ENCODE results near the gene SLC12A7.
"Not testable (repeated sequence)": the region's sequence is repeated elsewhere in the genome, so short reads cannot be mapped to it uniquely, and the experiment has no call there.

The SLC12A7 gene

GRCh38 chr5:1096838-1097237, 15.0 kb downstream of the SLC12A7 start:
- DNase-seq (ENCODE audit: low read depth in 3 of 3): no peak

GRCh38 chr5:1095990-1096363, 15.9 kb downstream of the SLC12A7 start:
- no peak for DNase-seq (ENCODE audit: low read depth in 3 of 3)

GRCh38 chr5:1095302-1095989, 16.4 kb downstream of the SLC12A7 start:
- DNase-seq (ENCODE audit: low read depth in 3 of 3): no peak

- DNase-seq (ENCODE audit: low read depth in 3 of 3): no peak
Observed at GRCh38 chr5:1094670-1095190, 17.1 kb downstream of the SLC12A7 start.

GRCh38 chr5:1093361-1093760, 18.5 kb downstream of the SLC12A7 start:
- no peak for DNase-seq (ENCODE audit: low read depth in 3 of 3)

GRCh38 chr5:1092122-1092521, 19.7 kb downstream of the SLC12A7 start:
- DNase-seq (ENCODE audit: low read depth in 3 of 3): no peak

GRCh38 chr5:1091632-1092031, 20.2 kb downstream of the SLC12A7 start:
- DNase-seq (ENCODE audit: low read depth in 3 of 3): no peak

DNA sequence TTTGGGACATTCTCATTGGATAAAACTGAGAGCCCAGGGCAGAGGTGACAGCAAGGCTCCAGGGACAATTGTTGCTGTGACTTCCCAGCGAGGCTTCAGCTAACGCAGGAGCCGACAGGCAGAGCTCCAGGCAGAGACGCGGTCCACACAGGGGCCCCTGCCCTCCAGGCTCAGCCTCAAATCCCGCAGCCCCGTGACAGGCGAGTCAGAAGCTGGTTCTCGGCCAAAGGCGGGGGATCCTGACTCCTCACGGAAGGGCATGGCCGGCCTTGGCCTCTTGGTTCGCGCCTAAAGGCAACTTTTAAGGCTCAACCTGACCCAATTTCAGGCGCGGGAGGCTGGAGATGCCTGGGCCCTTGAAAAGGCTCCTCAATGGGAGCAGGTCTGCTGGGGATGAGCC, 21.3 kb downstream of the SLC12A7 start:
- DNase-seq (ENCODE audit: low read depth in 3 of 3): no peak

GRCh38 chr5:1089621-1090040, 22.2 kb downstream of the SLC12A7 start:
- DNase-seq (ENCODE audit: low read depth in 3 of 3): no peak

GRCh38 chr5:1089146-1089545, 22.7 kb downstream of the SLC12A7 start:
- DNase-seq (ENCODE audit: low read depth in 3 of 3): no peak

- DNase-seq (ENCODE audit: low read depth in 3 of 3): no peak
Observed at GRCh38 chr5:1088726-1089125, 23.1 kb downstream of the SLC12A7 start.

- DNase-seq (ENCODE audit: low read depth in 3 of 3): no peak
Observed at GRCh38 chr5:1088031-1088430, 23.8 kb downstream of the SLC12A7 start.

DNA sequence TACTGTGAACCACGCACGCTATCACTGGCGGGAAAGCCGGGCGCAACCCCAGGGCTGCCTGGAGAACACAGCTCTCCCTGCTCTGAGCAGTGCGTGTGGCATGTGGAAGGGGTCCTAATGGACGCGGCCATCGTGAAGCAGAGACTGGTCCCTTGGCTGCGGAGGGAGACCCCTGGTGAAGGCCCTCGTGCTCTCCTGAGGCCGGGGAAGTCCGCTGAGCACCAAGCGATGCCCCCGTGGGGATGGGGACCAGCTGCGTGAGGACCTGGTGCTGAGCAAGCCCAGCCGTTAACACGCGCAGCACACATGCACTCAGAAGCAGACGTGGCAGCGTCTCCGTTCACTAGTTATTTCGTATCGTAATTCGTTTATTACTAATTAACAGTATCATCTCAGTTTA, 24.4 kb downstream of the SLC12A7 start:
- no peak for DNase-seq (ENCODE audit: low read depth in 3 of 3)

DNA sequence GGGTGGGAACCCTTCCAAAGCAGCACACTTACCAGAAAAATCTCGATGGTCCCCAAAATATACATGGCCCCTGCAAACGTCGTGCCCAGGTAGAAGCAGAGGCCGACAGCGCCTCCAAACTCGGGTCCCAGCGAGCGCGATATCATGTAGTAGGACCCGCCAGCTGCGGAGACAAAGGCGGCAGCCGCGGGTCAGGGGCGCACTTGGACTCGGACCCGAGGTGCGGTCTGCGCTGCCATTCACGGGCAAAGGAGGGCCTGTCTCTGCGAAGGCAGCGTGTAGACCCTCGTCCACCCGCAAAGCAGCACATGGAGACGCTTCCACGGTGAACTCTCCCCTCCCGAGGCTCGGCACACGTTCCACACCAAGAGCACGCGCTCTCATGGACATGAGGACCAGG, 25.0 kb downstream of the SLC12A7 start:
- DNase-seq (ENCODE audit: low read depth in 3 of 3): no peak

- DNase-seq (ENCODE audit: low read depth in 3 of 3): no peak
Observed at GRCh38 chr5:1086137-1086536, 25.7 kb downstream of the SLC12A7 start.

DNA sequence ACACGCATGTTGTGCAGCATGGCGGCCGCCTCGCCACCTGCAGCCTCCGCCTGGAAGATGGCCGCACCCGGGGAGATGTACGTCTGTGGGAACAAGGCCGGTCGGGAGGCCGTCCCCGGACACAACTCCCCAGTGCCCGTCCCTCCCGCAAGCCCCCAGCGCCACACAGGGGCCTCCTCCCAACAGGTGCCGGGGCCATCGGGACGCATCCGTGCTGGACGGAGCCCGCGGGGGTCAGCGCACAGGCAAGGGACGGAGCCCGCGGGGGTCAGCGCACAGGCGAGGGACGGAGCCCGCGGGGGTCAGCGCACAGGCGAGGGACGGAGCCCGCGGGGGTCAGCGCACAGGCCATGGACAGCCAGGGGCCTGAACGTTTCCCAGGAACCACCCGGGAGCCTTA, 26.5 kb downstream of the SLC12A7 start:
- no peak for DNase-seq (ENCODE audit: low read depth in 3 of 3)

DNA sequence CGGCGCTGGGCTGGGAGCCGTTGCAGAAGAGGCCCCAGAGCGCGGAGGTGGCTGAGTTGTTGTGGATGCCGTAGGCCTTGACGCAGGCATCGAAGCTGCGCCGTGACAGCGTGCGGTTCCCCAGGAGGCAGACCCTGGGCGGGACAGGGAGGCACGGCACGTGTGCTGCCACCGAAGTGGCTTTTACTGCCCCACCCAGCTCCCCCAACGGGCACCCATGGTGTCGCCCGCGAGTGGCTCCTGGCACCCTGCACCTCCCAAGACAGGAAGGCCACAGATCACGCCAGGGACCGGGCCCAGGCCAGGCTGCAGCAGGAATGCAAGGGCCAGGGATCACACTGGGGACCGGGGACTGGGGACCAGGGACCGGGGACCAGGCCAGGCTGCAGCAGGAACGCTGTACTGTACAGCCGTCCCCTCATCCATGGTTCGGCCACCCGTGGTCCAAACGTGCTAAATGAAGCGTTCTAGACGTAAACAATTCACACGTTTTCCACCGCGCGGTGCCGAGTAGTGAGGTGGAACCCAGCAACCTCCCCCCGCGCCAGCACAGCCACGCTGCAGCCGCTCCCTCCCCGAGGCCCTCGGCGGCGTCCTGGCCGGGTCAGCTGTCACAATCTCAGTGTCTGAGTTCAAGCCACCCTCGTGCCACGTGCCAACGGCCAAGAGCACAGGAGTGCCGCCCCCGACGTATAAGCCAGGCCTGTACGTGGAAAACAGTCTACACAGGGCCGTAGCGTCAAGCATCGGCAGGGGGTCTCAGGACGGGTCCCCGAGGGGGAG, 27.8 kb downstream of the SLC12A7 start:
- no peak for DNase-seq (ENCODE audit: low read depth in 3 of 3)

GRCh38 chr5:1083026-1083425, 28.8 kb downstream of the SLC12A7 start:
- not testable (repeated sequence) for DNase-seq (ENCODE audit: low read depth in 3 of 3)

DNA sequence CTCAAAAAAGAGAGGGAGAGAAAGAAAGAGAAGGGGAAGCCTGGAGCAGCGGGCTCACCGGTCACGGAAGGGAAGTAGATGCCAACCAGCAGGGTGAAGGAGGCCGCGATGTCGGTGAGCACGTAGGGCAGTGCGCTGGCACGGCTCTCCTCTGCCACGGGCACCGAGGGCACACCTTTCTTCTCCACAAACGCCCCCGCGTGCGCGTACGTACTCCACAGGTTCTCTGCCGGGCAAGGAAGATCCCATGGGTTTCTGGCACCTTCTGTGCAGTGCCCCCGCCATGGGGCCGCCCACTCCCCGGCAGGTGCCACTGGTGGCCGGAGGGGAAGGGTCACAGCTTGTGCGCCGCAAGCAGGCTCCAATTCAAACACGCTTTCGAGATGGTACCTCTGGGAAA, 30.3 kb downstream of the SLC12A7 start:
- DNase-seq (ENCODE audit: low read depth in 3 of 3): no peak

GRCh38 chr5:1080432-1080831, 31.4 kb downstream of the SLC12A7 start:
- DNase-seq (ENCODE audit: low read depth in 3 of 3): no peak

- no peak for DNase-seq (ENCODE audit: low read depth in 3 of 3)
Observed at GRCh38 chr5:1079961-1080360, 31.9 kb downstream of the SLC12A7 start.

DNA sequence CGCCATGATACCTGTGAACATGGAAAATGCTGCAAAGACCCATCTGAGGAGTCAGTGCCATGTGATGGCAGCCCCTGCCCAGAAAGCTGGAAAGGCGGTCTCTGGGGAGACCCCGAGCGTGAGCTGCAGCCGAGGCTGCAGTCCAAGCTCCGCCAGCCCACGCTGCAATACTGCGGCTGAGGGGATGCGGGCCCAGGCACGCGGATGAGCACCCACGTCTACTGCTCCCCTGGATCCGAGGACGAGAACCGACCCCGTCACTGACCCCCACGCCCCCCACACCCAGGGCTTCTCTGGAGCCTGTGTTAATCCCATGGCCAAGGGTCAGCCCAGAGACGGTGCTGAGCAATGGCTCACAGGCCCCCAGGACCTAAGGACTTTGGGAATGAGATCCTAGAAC, 32.4 kb downstream of the SLC12A7 start:
- no peak for DNase-seq (ENCODE audit: low read depth in 3 of 3)

- DNase-seq (ENCODE audit: low read depth in 3 of 3): no peak
Observed at GRCh38 chr5:1078851-1079250, 33.0 kb downstream of the SLC12A7 start.
